ENCODE data around the gene ARHGEF25. TPM values are rescaled to one million over a fixed set of nuclear protein-coding genes. Genes with fewer than 3 reads are reported as not detected.
"Not testable (repeated sequence)": the region's sequence is repeated elsewhere in the genome, so short reads cannot be mapped to it uniquely, and the experiment has no call there.

ARHGEF25 gene
- total RNA-seq, 1 donor from 2014 or later: 1.6 TPM

DNA sequence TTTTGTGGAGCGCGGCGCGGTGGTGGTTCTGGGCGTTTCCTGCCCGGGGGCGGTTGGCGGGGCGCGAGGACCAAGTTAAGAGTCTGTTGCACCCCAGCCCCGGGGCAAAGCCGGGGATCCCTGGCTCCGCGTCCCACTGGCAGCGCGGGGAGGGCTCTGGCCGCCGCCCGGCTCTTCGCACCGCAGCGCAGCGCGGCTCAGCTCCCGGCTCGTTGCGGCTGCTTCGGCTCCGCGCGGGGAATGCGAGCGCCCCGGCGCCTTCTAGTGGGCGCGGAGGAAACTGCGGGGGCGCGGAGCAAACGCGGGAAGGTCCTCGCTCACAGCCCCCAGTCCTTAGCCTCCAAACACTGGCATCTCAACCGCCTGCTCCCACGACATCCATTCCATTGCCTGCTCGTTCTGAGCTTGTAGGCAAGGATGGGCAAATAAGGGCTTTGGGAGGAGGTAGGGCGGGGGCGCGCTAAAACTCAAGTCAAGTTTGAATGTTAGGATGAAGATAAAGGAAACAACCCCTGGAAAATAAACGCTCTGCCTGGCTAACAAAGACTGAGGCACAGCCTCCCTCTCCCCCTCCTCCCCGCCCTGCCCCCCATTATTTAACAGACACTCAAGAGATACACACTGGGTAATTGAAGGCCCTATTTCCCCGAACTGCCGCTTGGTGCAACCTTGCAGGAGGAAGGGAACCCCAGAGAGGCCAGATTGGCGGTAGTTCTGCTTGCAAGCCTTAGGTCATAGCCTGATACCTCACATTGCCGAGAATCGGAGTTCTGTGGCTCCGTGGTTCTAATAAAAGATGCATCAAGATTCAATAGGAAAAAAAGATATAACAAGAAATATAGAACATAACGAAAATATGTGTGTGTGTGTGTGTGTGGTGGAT lies 22.0 kb downstream of the ARHGEF25 start, which contains the start of gene B4GALNT1:
Gene B4GALNT1, minus strand, starts transcription at position 244 of the 883 bp plus-strand sequence. CDS start 1,069 bp downstream, outside the sequence.
- Mint-ChIP-seq H3K9me3 (no peaks in the 10 kb centered on the region), H3K4me1 (peaks cover 8% of the 10 kb centered on the region), H3K36me3 (ENCODE audit: low read depth) (peaks cover 3% of the 10 kb centered on the region), H3K27me3 (peaks cover 57% of the 10 kb centered on the region), H3K4me3 (peak within 1 kb of the TSS; percentile 84), H3K27ac (no peak within 1 kb of the TSS)
- peak; percentile 92 for DNase-seq
- intact Hi-C loops (cut with micrococcal nuclease): loop anchor here (2.0 to 5.0 kb wide), 3 partner anchors 42 to 112 kb away; partner anchors contain the start of genes OS9, PIP4K2C and TSPAN31

DNA sequence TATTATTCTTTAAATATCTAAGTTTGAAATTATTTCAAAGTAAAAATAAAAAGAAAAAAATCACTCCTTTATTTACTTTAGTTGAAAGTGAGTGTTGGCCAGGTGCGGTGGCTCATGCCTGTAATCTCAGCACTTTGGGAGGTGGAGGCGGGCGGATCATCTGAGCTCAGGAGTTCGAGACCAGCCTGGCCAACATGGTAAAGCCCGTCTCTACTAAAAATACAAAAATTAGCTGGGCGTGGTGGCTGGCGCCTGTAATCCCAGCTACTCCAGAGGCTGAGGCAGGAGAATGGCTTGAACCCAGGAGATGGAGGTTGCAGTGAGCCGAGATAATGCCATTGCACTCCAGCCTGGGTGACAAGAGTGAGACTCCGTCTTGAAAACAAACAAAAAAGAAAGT lies 25.5 kb downstream of the ARHGEF25 start:
- intact Hi-C loops (cut with micrococcal nuclease); H3K36me3 Mint-ChIP-seq (ENCODE audit: low read depth); H3K27ac Mint-ChIP-seq; H3K9me3 Mint-ChIP-seq; H3K4me1 Mint-ChIP-seq; H3K4me3 Mint-ChIP-seq: not testable (repeated sequence)
- H3K27me3 Mint-ChIP-seq: peaks cover 36% of the 10 kb centered on the region
- DNase-seq: peak; percentile 28

DNA sequence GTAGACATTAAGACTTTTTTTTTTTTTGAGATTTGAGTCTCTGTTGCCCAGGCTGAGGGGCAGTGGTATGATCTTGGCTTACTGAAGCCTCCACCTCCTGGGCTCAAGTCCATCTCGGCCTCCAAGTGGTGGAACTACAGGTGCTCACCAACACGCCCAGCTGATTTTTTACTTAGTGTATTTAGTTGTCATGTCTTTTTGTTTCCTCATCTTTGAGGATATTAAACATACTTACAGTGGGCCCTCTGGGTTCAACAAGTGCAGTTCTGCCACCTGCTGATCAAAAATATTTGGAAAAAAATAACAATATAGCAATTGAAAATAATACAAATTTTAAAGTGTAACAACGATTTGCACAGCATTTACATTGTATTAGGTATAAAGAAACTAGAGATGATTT lies 26.1 kb downstream of the ARHGEF25 start:
- Mint-ChIP-seq H3K4me3 (no peak overlapping the region), H3K4me1 (peaks cover 6% of the 10 kb centered on the region), H3K9me3 (no peaks in the 10 kb centered on the region), H3K27me3 (peaks cover 34% of the 10 kb centered on the region), H3K27ac (no peak overlapping the region), H3K36me3 (ENCODE audit: low read depth) (no peaks in the 10 kb centered on the region)
- DNase-seq: peak; percentile 30
- intact Hi-C loops (cut with micrococcal nuclease): no loop called here

DNA sequence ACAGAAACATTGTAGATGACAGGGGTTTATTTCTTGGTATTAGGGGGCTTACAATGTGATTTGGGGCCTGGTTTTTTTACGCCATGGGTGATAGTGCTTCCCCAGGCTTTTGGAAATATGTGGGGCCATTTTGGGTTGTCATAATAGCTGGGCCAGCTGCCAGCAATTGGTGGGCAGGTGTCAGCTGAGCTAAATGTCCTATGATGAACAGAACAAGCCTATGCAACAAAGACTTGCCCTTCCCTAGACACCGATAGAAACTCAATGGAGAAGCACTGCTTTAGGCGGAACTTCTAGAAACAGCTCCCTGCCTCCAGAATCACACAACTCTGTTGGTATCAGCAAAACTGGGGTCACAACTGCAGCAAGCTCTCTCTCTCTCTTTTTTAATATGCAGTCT lies 26.9 kb downstream of the ARHGEF25 start:
- H3K36me3 Mint-ChIP-seq (ENCODE audit: low read depth): no peaks in the 10 kb centered on the region
- peaks cover 34% of the 10 kb centered on the region for H3K27me3 Mint-ChIP-seq
- H3K9me3 Mint-ChIP-seq: no peaks in the 10 kb centered on the region
- intact Hi-C loops (cut with micrococcal nuclease): no loop called here
- peaks cover 5% of the 10 kb centered on the region for H3K4me1 Mint-ChIP-seq
- no peak overlapping the region for H3K27ac Mint-ChIP-seq
- DNase-seq: peak; percentile 42
- H3K4me3 Mint-ChIP-seq: no peak overlapping the region

DNA sequence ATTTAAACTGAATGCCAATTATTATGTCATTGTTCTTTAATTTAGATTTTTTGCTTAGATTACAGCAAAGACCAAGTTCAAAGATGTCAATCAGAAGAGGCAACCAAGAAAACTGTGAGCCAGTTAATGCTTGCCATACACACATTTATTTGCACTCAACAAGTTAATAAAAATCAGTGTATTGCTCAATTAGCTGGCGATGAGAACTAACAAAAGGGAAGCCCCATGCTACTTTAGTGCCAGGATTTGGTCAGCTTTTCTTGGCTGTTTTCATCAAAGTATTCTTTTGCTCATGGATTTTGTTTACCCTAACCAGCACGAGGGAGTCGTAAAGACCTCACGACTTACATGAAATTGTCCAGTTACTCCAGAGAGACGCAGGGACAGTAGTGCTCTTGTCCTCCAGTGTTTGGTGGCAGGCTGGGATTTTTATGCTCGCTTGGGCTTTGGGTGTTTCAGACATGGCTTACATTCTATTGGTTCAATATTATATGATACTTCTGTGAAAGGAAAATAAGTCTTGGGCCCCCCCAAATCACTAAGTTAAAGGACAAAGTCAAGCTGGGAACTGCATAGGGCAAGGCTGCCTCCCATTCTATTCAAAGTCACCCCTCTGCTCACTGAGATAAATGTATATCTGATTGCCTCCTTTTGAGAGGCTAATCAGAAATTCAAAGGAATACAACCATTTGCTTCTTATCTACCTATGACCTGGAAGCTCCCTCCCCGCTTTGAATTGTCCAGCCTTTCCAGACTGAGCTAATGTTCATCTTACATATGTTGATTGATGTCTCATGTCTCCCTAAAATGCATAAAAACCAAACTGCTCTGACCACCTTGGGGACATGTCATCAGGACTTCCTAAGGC lies 29.2 kb downstream of the ARHGEF25 start:
- Mint-ChIP-seq H3K4me1 (no peaks in the 10 kb centered on the region), H3K36me3 (ENCODE audit: low read depth) (no peaks in the 10 kb centered on the region), H3K9me3 (peaks cover 4% of the 10 kb centered on the region), H3K27ac (no peak overlapping the region), H3K27me3 (peaks cover 21% of the 10 kb centered on the region), H3K4me3 (no peak overlapping the region)
- DNase-seq: peak; percentile 41
- intact Hi-C loops (cut with micrococcal nuclease): no loop called here

DNA sequence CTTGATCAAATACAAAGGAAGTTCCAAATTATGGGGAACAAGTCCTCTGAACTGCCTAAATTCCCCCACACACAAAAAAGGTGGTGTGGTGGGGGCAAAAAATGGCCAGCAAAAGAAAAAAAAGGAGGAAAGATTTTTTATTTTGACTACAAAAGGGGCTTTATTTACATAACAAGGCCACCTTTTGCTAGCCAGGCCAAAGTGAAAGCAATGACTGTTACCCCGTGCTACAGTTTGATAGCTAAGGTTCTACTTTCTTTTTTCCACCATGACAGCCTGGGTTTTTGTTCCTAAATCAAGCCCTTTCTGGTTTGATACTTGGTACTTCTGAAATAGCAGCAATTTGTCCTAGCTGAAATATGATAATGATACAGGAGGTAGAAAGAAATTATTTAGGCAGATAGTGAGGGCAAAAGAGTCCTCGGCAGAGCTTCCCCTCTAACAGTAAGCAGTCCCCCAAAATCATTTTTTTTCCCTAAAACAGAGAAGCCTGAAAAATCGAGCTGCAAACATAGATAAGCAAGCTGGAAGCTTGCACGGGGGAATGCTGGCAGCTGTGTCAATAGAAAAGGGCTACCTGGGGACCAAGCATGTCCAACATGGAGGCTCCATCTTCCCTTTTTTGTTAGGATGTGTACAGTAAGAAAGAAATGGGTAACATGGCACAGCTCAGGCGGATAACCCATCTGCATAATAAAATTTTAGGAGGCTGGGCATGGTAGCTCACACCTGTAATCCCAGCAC lies 30.6 kb downstream of the ARHGEF25 start:
- intact Hi-C loops (cut with micrococcal nuclease): no loop called here
- Mint-ChIP-seq H3K36me3 (ENCODE audit: low read depth) (no peaks in the 10 kb centered on the region), H3K9me3 (peaks cover 4% of the 10 kb centered on the region), H3K27me3 (peaks cover 20% of the 10 kb centered on the region), H3K4me1 (no peaks in the 10 kb centered on the region), H3K4me3 (no peak overlapping the region), H3K27ac (no peak overlapping the region)
- DNase-seq: peak; percentile 39

DNA sequence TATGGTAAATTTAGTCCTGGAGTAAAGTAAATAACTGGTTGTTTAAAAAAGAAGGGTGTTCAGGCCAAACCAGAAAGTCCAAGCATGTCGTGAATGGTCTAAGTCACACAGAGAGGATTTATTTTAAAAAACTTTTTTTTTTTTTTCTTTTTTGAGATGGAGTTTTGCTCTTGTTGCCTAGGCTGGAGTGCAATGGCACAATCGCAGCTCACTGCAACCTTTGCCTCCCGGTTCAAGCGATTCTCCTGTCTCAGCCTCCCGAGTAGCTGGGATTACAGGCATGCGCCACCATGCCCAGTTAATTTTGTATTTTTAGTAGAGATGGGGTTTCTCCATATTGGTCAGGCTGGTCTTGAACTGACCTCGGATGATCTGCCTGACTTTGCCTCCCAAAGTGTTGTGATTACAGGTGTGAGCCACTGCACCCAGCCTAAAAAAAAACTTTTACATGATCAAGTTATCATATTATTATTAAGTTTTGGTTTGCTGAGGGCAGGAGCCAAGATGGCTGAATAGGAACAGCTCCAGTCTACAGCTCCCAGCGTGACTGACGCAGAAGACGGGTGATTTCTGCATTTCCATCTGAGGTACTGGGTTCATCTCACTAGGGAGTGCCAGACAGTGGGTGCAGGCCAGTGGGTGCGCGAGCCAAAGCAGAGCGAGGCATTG lies 34.9 kb downstream of the ARHGEF25 start:
- intact Hi-C loops (cut with micrococcal nuclease); H3K27ac Mint-ChIP-seq; H3K9me3 Mint-ChIP-seq; H3K4me1 Mint-ChIP-seq; H3K36me3 Mint-ChIP-seq (ENCODE audit: low read depth); H3K4me3 Mint-ChIP-seq; H3K27me3 Mint-ChIP-seq; DNase-seq: not testable (repeated sequence)

DNA sequence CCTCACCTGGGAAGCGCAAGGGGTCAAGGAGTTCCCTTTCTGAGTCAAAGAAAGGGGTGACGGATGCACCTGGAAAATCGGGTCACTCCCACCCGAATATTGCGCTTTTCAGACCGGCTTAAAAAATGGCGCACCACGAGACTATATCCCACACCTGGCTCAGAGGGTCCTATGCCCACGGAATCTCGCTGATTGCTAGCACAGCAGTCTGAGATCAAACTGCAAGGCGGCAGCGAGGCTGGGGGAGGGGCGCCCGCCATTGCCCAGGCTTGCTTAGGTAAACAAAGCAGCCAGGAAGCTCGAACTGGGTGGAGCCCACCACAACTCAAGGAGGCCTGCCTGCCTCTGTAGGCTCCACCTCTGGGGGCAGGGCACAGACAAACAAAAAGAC lies 35.4 kb downstream of the ARHGEF25 start:
- H3K4me3 Mint-ChIP-seq; H3K9me3 Mint-ChIP-seq; H3K4me1 Mint-ChIP-seq; H3K27me3 Mint-ChIP-seq; H3K27ac Mint-ChIP-seq; DNase-seq; H3K36me3 Mint-ChIP-seq (ENCODE audit: low read depth); intact Hi-C loops (cut with micrococcal nuclease): not testable (repeated sequence)

DNA sequence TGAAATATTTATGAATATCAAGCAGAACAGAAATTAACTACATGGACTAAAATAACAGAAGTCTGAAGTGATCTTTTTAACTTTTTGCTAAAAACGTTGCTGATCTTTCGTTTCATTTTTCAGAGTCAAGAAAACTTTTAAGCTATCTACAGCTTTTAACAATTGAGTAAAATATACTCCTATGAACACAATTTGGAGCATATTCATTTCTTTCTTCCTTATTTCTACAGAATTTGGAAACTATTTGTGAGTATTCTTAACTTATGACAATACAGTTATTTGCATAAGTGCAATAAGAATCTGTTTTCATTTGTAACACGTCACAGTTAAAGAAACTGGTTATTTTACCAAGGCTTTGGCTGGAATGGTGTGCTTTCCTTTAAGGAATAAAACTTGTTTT lies 42.8 kb downstream of the ARHGEF25 start:
- Mint-ChIP-seq H3K36me3 (ENCODE audit: low read depth) (no peaks in the 10 kb centered on the region), H3K4me1 (no peaks in the 10 kb centered on the region), H3K27me3 (peaks cover 4% of the 10 kb centered on the region), H3K4me3 (no peak overlapping the region), H3K9me3 (no peaks in the 10 kb centered on the region), H3K27ac (no peak overlapping the region)
- intact Hi-C loops (cut with micrococcal nuclease): no loop called here
- DNase-seq: no peak

DNA sequence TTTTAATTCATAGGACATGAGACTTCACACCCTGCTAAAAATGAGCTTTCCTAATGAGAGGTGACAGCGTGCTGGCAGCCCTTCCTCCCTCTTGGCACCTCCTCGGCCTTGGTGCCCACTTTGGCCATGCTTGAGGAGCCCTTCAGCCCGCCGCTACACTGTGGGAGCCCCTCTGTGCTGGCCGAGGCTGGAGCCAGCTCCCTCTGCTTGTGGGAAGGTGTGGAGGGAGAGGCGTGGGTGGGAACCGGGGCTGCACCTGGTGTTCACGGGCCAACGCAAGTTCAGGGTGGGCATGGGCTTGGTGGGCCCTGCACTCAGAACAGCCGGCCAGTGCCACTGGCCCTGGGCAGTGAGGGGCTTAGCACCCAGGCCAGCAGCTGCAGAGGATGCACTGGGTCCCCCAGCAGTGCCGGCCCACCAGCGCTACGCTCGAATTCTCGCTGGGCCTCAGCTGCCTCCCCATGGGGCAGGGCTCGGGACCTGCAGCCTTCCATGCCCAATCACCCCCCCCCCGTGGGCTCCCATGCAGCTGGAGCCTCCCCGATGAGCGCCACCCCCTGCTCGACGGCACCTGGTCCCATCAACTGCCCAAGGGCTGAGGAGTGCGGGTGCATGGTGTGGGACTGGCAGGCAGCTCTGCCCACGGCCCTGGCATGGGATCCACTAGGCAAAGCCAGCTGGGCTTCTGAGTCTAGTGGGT lies 44.5 kb downstream of the ARHGEF25 start:
- intact Hi-C loops (cut with micrococcal nuclease): no loop called here
- Mint-ChIP-seq H3K4me1 (no peaks in the 10 kb centered on the region), H3K36me3 (ENCODE audit: low read depth) (no peaks in the 10 kb centered on the region), H3K27me3 (peaks cover 4% of the 10 kb centered on the region), H3K27ac (no peak overlapping the region), H3K9me3 (no peaks in the 10 kb centered on the region), H3K4me3 (no peak overlapping the region)
- no peak for DNase-seq

DNA sequence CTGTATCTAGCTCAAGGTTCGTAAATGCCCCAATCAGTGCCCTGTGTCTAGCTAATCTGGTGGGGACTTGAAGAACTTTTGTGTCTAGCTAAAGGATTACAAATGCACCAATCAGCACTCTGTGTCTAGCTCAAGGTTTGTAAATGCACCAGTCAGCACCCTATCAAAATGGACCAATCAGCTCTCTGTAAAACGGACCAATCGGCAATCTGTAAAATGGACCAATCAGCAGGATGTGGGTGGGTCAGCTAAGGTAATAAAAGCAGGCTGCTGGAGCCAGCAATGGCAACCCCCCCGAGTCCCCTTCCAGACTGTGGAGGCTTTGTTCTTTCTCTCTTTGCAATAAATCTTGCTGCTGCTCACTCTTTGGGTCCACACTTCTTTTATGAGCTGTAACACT lies 45.2 kb downstream of the ARHGEF25 start:
- intact Hi-C loops (cut with micrococcal nuclease); H3K4me1 Mint-ChIP-seq; H3K27ac Mint-ChIP-seq; H3K27me3 Mint-ChIP-seq; H3K9me3 Mint-ChIP-seq; H3K36me3 Mint-ChIP-seq (ENCODE audit: low read depth); H3K4me3 Mint-ChIP-seq: not testable (repeated sequence)
- DNase-seq: peak; percentile 37

DNA sequence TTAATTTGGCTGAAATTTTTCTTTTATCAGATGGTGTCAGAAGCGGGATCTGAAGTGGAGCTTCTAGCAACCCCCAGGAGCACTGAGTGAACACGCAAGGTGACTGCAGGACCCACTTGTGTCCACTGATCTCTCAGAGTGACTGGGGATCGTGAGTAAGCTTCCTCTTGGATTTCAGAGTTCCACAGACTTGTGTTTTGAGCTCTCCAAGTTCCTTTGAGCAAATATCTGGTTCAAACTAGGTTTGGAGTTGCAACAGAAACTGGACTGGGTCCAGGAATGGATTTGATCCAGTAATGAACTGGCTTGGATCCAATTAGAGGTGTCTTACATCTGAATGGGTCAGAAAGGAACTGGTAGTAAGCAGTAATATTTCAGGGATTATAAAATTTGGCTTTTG lies 46.5 kb downstream of the ARHGEF25 start:
- Mint-ChIP-seq H3K4me3 (no peak overlapping the region), H3K27ac (no peak overlapping the region), H3K27me3 (peaks cover 4% of the 10 kb centered on the region)

DNA sequence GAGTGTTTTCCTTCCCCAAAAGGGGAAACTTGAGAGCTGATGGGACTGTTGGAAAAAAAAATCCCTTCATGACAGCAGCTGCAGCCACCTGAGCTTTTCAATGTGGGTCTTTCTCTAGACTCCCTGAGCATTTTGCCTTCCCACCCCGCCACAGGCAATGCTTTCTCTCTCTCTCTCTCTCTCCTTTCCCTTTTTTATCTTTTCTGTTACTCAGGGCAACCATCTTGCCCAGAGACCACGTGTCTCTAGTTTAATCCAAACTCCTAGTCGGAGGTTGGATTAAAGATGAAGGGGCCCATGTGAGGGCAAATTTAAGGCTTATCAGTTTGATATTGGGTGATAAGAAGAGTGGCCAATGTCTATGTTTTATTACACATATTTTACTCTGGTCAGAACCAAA lies 47.7 kb downstream of the ARHGEF25 start:
- no peaks in the 10 kb centered on the region for H3K4me1 Mint-ChIP-seq
- no peak for DNase-seq
- intact Hi-C loops (cut with micrococcal nuclease): no loop called here
- peaks cover 4% of the 10 kb centered on the region for H3K27me3 Mint-ChIP-seq
- H3K9me3 Mint-ChIP-seq: peaks cover 8% of the 10 kb centered on the region
- no peaks in the 10 kb centered on the region for H3K36me3 Mint-ChIP-seq (ENCODE audit: low read depth)
- H3K27ac Mint-ChIP-seq: no peak overlapping the region
- H3K4me3 Mint-ChIP-seq: no peak overlapping the region

More for the DNA sequence above, 46.5 kb downstream of the ARHGEF25 start:
- no peaks in the 10 kb centered on the region for H3K4me1 Mint-ChIP-seq
- DNase-seq: no peak
- no peaks in the 10 kb centered on the region for H3K36me3 Mint-ChIP-seq (ENCODE audit: low read depth)
- intact Hi-C loops (cut with micrococcal nuclease): no loop called here
- peaks cover 3% of the 10 kb centered on the region for H3K9me3 Mint-ChIP-seq
